ENCODE data around the gene SYS1. TPM values are rescaled to one million over a fixed set of nuclear protein-coding genes. Genes with fewer than 3 reads are reported as not detected.

The SYS1 gene
- total and polyA plus RNA-seq, 2 of the 8 experiments (the other 6 are each of a cell fraction or from before 2014, with no cell fraction given), result 19.6 to 50.8 TPM

GRCh38 chr20:45391559-45391958 is 28.6 kb downstream of the SYS1 start:
- H3K4me1 ChIP-seq (replicated peaks in 1 of 4; ENCODE audit: control insufficient read depth in 3 of 4, insufficient read depth in 4 of 4, low read length in 3 of 4), result no peaks in the 10 kb centered on the region
- no peak for FAIRE-seq
- no peak overlapping the region for H4K8ac ChIP-seq (ENCODE audit: extremely low read depth, insufficient read depth, low read length)
- no peak overlapping the region for H3K27ac ChIP-seq (ENCODE audit: low read depth, low read length)
- ChIA-PET POLR2A (ENCODE audit: partially characterized antibody) (no interaction called here), CTCF (ENCODE audit: partially characterized antibody) (interaction anchor here (1.1 to 2.8 kb wide), 4 partner anchors 16 to 46 kb away, joined by 3 to 25 read pairs (median 4); no protein-coding TSS in a partner anchor)
- H4K5ac ChIP-seq (ENCODE audit: insufficient read length, low read depth, low read length), result no peak overlapping the region
- H3K23ac ChIP-seq (ENCODE audit: insufficient read length), result no peak overlapping the region
- H3K4ac ChIP-seq (replicated peaks; ENCODE audit: insufficient read length, low read depth, low read length), result no peak overlapping the region
- H3K18ac ChIP-seq (ENCODE audit: extremely low read depth, low read length), result no peak overlapping the region
- no peaks in the 10 kb centered on the region for H4K20me1 ChIP-seq (replicated peaks in 1 of 2; ENCODE audit: control insufficient read depth in 1 of 2, insufficient read depth in 2 of 2, low read length in 2 of 2)
- H3K4me2 ChIP-seq (ENCODE audit: insufficient read depth in 1 of 2, low read depth in 2 of 2, low read length in 2 of 2), result no peak overlapping the region
- no peaks in the 10 kb centered on the region for H3K23me2 ChIP-seq (ENCODE audit: low read depth, low read length)
- H2BK20ac ChIP-seq (ENCODE audit: low read length), result no peak overlapping the region
- H3K79me1 ChIP-seq (ENCODE audit: low read depth, low read length), result no peaks in the 10 kb centered on the region
- no peak overlapping the region for H3K9ac ChIP-seq (replicated peaks in 1 of 4; ENCODE audit: extremely low read depth in 1 of 4, low read depth in 3 of 4, low read length in 3 of 4)
- H2BK12ac ChIP-seq (ENCODE audit: low read depth, low read length), result no peak overlapping the region
- no peaks in the 10 kb centered on the region for H3K79me2 ChIP-seq (ENCODE audit: control insufficient read depth in 1 of 2, insufficient read depth in 2 of 2, low read length in 2 of 2)
- no peak overlapping the region for H2BK15ac ChIP-seq (ENCODE audit: low read length)
- 66% methylated on average over 2 of the region's 2 CpGs; no CpG with 5 or more reads in 1 of the 2 experiments for WGBS, 2 experiments (ENCODE audit: extremely low coverage in 1 of 2, insufficient coverage in 1 of 2, insufficient read length in 1 of 2, insufficient replicate concordance in 2 of 2, low coverage in 1 of 2, low lambda C conversion rate in 2 of 2, missing lambda C conversion rate in 1 of 2)
- no peak overlapping the region for H2AFZ ChIP-seq (ENCODE audit: low read length)
- TF ChIP-seq POU5F1 (IDR thresholded peaks at IDR 0.05; ENCODE audit: low read depth, low read length) (no peak), CHD1 (IDR thresholded peaks at IDR 0.05; ENCODE audit: low read depth, low read length) (no peak)
- H3K27me3 ChIP-seq (replicated peaks in 1 of 4; ENCODE audit: control insufficient read depth in 3 of 4, extremely low read depth in 1 of 4, insufficient read depth in 3 of 4, low read length in 3 of 4), result no peaks in the 10 kb centered on the region
- H3K56ac ChIP-seq (replicated peaks; ENCODE audit: insufficient read length, low read depth, low read length), result no peak overlapping the region
- no peak overlapping the region for H4K91ac ChIP-seq (replicated peaks; ENCODE audit: insufficient read length, low read length)
- no peak overlapping the region for H3K4me3 ChIP-seq (ENCODE audit: extremely low read depth in 1 of 4, insufficient read depth in 2 of 4, low read depth in 3 of 4, low read length in 4 of 4)
- H3K36me3 ChIP-seq (ENCODE audit: control insufficient read depth in 2 of 4, insufficient read depth in 4 of 4, low read length in 3 of 4), result no peaks in the 10 kb centered on the region
- H2AK5ac ChIP-seq (ENCODE audit: low read depth, low read length), result no peak overlapping the region
- no peak overlapping the region for H2BK5ac ChIP-seq (ENCODE audit: low read depth, low read length)
- H2BK120ac ChIP-seq (replicated peaks; ENCODE audit: low read depth, low read length), result no peak overlapping the region
- H3K14ac ChIP-seq (ENCODE audit: insufficient read length), result no peak overlapping the region
- no peaks in the 10 kb centered on the region for H3K9me3 ChIP-seq (ENCODE audit: insufficient read depth in 2 of 2, low read depth in 1 of 2, low read length in 1 of 2)
- no peak for DNase-seq (ENCODE audit: low read depth in 1 of 2, low spot score in 2 of 2)

Measured in H1 (cell line).